K562 (cell line): Measurements from ENCODE around the gene TOM1. TPM values are rescaled to one million over a fixed set of nuclear protein-coding genes. Genes with fewer than 3 reads are reported as not detected.

Experiments
- ARID1B ChIP-seq: fragments of 450-650 bp; IDR thresholded peaks from 2 replicates; pipeline ENCODE4 v1.6.1; 2016; ENCODE audit warnings: antibody characterized with exemption, mild to moderate bottlenecking, inconsistent platforms
- ASH1L ChIP-seq: fragments of 450-650 bp; IDR thresholded peaks from 2 replicates; pipeline ENCODE4 v1.6.1; 2018; ENCODE audit warnings: borderline replicate concordance, mild to moderate bottlenecking, low read depth; ENCODE audit not compliant: partially characterized antibody
- ATF3 ChIP-seq, 2 experiments: fragments of 450-650 bp in 1 of 2; sonication (generic) in 1 of 2; formaldehyde crosslinking in 1 of 2; IDR thresholded peaks in 1 of 2; conservative IDR thresholded peaks in 1 of 2; 2 replicates each; pipeline versions ENCODE4 v1.6.1 to v1.8.1; 2016 to 2023; ENCODE audit warnings: mild to moderate bottlenecking in 2 of 2, moderate library complexity in 2 of 2, inconsistent platforms in 1 of 2, missing genetic modification reagents in 1 of 2
- ATF6 ChIP-seq: sonication (generic); formaldehyde crosslinking; IDR thresholded peaks from 2 replicates; pipeline ENCODE4 v1.4.0; 2020; ENCODE audit warnings: mild to moderate bottlenecking, missing genetic modification reagents
- ESRRA ChIP-seq: fragments of 450-650 bp; IDR thresholded peaks from 2 replicates; pipeline ENCODE4 v1.6.1; 2014; ENCODE audit warnings: low read depth, mild to moderate bottlenecking, moderate library complexity, borderline replicate concordance
- HDAC6 ChIP-seq: IDR thresholded peaks from 2 replicates; pipeline ENCODE4 v1.6.1; 2012; ENCODE audit warnings: low read depth, mild to moderate bottlenecking, control low read depth, inconsistent platforms, low read length, moderate library complexity
- PRMT5 ChIP-seq: sonication (generic); formaldehyde crosslinking; IDR thresholded peaks from 2 replicates; pipeline ENCODE4 v1.5.0; 2020; ENCODE audit warnings: missing genetic modification reagents
- RBFOX2 ChIP-seq: fragments of 200-400 bp; formaldehyde crosslinking; IDR thresholded peaks from 2 replicates; pipeline ENCODE4 v1.6.1; 2017; ENCODE audit warnings: low read depth, mild to moderate bottlenecking, low read length, moderate library complexity
- RBM14 ChIP-seq: fragments of 200-400 bp; formaldehyde crosslinking; IDR thresholded peaks from 2 replicates; pipeline ENCODE4 v1.6.1; 2018; ENCODE audit warnings: low read depth, mild to moderate bottlenecking, low read length, moderate library complexity, borderline replicate concordance; ENCODE audit not compliant: insufficient read depth
- REST ChIP-seq, 2 experiments: fragments of 450-650 bp; formaldehyde crosslinking in 1 of 2; IDR thresholded peaks; 2 replicates each; pipeline versions ENCODE4 v1.4.0 to v1.6.1; 2014 to 2020; ENCODE audit warnings: mild to moderate bottlenecking in 2 of 2, borderline replicate concordance in 1 of 2, low read depth in 1 of 2
- TAF9B ChIP-seq: fragments of 450-650 bp; IDR thresholded peaks from 2 replicates; pipeline ENCODE4 v1.6.1; 2018; ENCODE audit warnings: mild to moderate bottlenecking; ENCODE audit not compliant: partially characterized antibody
- ZC3H4 ChIP-seq: sonication (generic); formaldehyde crosslinking; IDR thresholded peaks from 2 replicates; pipeline ENCODE4 v1.9.0; 2021; ENCODE audit warnings: missing genetic modification reagents, borderline replicate concordance
- ZNF274 ChIP-seq: IDR thresholded peaks from 2 replicates; pipeline ENCODE4 v1.6.1; 2011; ENCODE audit warnings: low read depth, mild to moderate bottlenecking, low read length, moderate library complexity, borderline replicate concordance
- ZNF830 ChIP-seq: fragments of 250-450 bp; sonication (Bioruptor Pico); IDR thresholded peaks from 2 replicates; pipeline ENCODE4 v1.5.0; 2021; ENCODE audit warnings: mild to moderate bottlenecking
- polyA plus RNA-seq, 8 experiments: library from polyadenylated mRNA; depleted of rRNA in 4 of 8; stranded (reverse) in 5 of 8; unstranded in 3 of 8; fragments of >200 nt; fragmentation: Nextera tagmentation in 2 of 8; fragmentation: Illumina TruSeq in 1 of 8; extraction: Ambion mirVana in 2 of 8; extraction: Trizol in 1 of 8; gene quantifications; 2 replicates each; pipeline versions ENCODE4 v1.2.1 to v1.2.3, GENCODE V29; 2011 to 2014; ENCODE audit warnings: inconsistent platforms in 1 of 8, missing spikeins in 1 of 8
- total RNA-seq, 7 experiments: library from RNA; depleted of rRNA in 6 of 7; stranded (reverse); fragments of >200 nt in 6 of 7; fragmentation: Illumina TruSeq in 2 of 7; extraction: Trizol in 2 of 7; gene quantifications; 2 replicates each; pipeline versions ENCODE4 v1.2.1 to v1.2.3, GENCODE V29; 2011 to 2021; ENCODE audit warnings: low replicate concordance in 1 of 7

Gene TOM1
- total and polyA plus RNA-seq, 9 of the 15 experiments (the other 6 are each of a cell fraction or from before 2014, with no cell fraction given) = 0.64 to 20.6 (median 12.0) TPM

- TF ChIP-seq REST (IDR thresholded peaks at IDR 0.05; ENCODE audit: borderline replicate concordance) (peak; percentile 90), REST (CRISPR knock-in tag; IDR thresholded peaks at IDR 0.05; ENCODE audit: low read depth) (no peak), ARID1B (peak; percentile 44; the same call in 1 of the 2 replicates), ATF6 (CRISPR knock-in tag) (no peak), ASH1L (peak; percentile 97), ZC3H4 (CRISPR knock-in tag) (no peak), ESRRA (peak; percentile 70), TAF9B (peak; percentile 61), RBM14 (no peak), ATF3 (IDR thresholded peaks at IDR 0.05) (peak; percentile 86), ATF3 (CRISPR knock-in tag; conservative IDR thresholded peaks at IDR 0.05) (no peak), ZNF830 (CRISPR knock-in tag) (peak; percentile 43; the same call in 1 of the 2 replicates), HDAC6 (no peak), PRMT5 (CRISPR knock-in tag) (no peak), ZNF274 (no peak), RBFOX2 (peak; percentile 71)
Measured at GRCh38 chr22:35299673-35300499, at the start of gene TOM1 (continued).
